ENCODE measurements around the gene CEP63. TPM values are rescaled to one million over a fixed set of nuclear protein-coding genes. Genes with fewer than 3 reads are reported as not detected.

CEP63 gene
- 10.2 TPM for total RNA-seq

GRCh38 chr3:134485718-134486576, at the start of gene CEP63, which contains the start of gene ANAPC13:
Gene CEP63 (plus strand): TSS chr3:134486057. CDS start chr3:134495321, 9,264 bp downstream.
Gene ANAPC13 (minus strand): TSS chr3:134485985. CDS start chr3:134482904, 3,081 bp downstream.
- peak within 1 kb of the TSS; percentile 92 for H3K4me3 ChIP-seq (ENCODE audit: low read length)
- no peaks in the 10 kb centered on the region for H3K27me3 ChIP-seq (ENCODE audit: insufficient read depth, low read length)
- peaks cover 42% of the 10 kb centered on the region for H3K4me1 ChIP-seq (ENCODE audit: insufficient read depth, low read length)
- no peaks in the 10 kb centered on the region for H3K9me3 ChIP-seq (ENCODE audit: low read depth, low read length)

DNA sequence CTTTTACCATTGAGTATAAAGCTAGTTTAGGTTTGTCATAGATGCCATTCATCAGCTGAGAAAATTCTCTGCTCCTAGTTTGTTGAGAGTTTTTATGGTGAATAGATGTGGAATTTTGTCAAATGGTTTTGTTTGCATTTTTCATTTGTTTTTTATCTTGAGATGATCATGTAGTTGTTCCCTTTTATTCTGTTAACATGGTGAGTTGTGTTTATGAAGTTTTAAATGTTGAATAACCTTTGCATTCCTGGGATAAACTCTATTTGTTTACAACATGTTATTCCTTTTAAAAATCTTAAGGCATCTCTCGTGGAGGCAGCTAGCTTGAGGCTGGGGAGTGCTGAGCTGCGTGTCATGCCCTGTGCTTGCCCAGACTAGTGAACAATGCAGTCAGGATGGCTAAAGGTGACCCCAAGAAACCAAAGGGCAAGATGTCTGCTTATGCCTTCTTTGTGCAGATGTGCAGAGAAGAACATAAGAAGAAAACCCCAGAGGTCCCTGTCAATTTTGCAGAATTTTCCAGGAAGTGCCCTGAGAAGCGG, 48.6 kb upstream of the CEP63 start:
- no peak overlapping the region for H3K4me3 ChIP-seq (ENCODE audit: low read length)
- H3K9me3 ChIP-seq (ENCODE audit: low read depth, low read length): no peaks in the 10 kb centered on the region
- no peaks in the 10 kb centered on the region for H3K4me1 ChIP-seq (ENCODE audit: insufficient read depth, low read length)
- peaks cover 3% of the 10 kb centered on the region for H3K27me3 ChIP-seq (ENCODE audit: insufficient read depth, low read length)

GRCh38 chr3:134441321-134441720, 44.5 kb upstream of the CEP63 start:
- Histone ChIP-seq H3K9me3 (ENCODE audit: low read depth, low read length) (peaks cover 16% of the 10 kb centered on the region), H3K4me1 (ENCODE audit: insufficient read depth, low read length) (no peaks in the 10 kb centered on the region), H3K4me3 (ENCODE audit: low read length) (no peak overlapping the region), H3K27me3 (ENCODE audit: insufficient read depth, low read length) (peaks cover 9% of the 10 kb centered on the region)

DNA sequence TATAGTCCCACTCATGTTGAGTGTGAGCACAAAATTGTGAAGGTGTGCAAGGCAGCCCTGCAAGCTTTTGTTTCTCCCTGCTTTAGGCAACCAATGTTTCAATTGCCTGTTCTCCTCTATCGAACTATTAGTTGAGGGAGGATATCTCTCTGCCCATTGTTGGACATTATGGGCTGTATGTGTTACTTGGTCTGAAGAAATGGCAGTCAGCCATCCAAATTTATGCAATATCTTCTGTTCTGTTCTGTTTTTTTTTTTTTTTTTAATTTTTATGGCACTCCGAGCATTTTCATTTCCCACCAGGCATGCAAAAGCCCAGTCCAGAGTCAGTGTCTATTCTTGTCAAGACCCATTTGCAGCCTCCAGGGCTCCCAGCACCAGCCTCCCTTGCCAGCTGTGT, 44.0 kb upstream of the CEP63 start:
- Histone ChIP-seq H3K9me3 (ENCODE audit: low read depth, low read length) (peaks cover 16% of the 10 kb centered on the region), H3K27me3 (ENCODE audit: insufficient read depth, low read length) (peaks cover 9% of the 10 kb centered on the region), H3K4me3 (ENCODE audit: low read length) (no peak overlapping the region), H3K4me1 (ENCODE audit: insufficient read depth, low read length) (no peaks in the 10 kb centered on the region)

DNA sequence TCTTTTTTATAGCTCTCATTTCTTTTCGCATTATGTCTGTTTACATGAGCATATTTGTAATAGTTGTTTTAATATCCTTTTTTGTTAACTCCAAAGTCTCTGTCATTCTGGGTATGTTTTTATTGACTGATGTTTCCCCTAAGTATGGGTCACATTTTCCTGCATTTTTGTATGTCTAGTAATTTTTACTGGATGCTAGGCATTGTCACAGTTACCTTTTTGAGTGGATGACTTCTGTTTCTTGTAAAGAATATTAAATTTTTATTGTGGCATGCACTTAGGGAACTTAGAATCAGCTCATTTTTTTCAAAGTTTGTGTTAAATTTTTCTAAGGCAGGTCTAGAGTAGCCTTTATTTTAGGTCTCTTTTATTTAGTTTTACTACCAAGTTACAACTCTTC, 40.8 kb upstream of the CEP63 start:
- Histone ChIP-seq H3K9me3 (ENCODE audit: low read depth, low read length) (peaks cover 16% of the 10 kb centered on the region), H3K4me1 (ENCODE audit: insufficient read depth, low read length) (no peaks in the 10 kb centered on the region), H3K27me3 (ENCODE audit: insufficient read depth, low read length) (peaks cover 9% of the 10 kb centered on the region), H3K4me3 (ENCODE audit: low read length) (no peak overlapping the region)

GRCh38 chr3:134445636-134446035, 40.2 kb upstream of the CEP63 start:
- Histone ChIP-seq H3K9me3 (ENCODE audit: low read depth, low read length) (peaks cover 16% of the 10 kb centered on the region), H3K4me1 (ENCODE audit: insufficient read depth, low read length) (no peaks in the 10 kb centered on the region), H3K27me3 (ENCODE audit: insufficient read depth, low read length) (peaks cover 9% of the 10 kb centered on the region), H3K4me3 (ENCODE audit: low read length) (no peak overlapping the region)

- peaks cover 9% of the 10 kb centered on the region for H3K27me3 ChIP-seq (ENCODE audit: insufficient read depth, low read length)
- no peak overlapping the region for H3K4me3 ChIP-seq (ENCODE audit: low read length)
- H3K9me3 ChIP-seq (ENCODE audit: low read depth, low read length): peaks cover 16% of the 10 kb centered on the region
- no peaks in the 10 kb centered on the region for H3K4me1 ChIP-seq (ENCODE audit: insufficient read depth, low read length)
Observed at GRCh38 chr3:134446800-134447199, 39.1 kb upstream of the CEP63 start.

GRCh38 chr3:134447351-134447750, 38.5 kb upstream of the CEP63 start:
- Histone ChIP-seq H3K4me3 (ENCODE audit: low read length) (no peak overlapping the region), H3K9me3 (ENCODE audit: low read depth, low read length) (peaks cover 16% of the 10 kb centered on the region), H3K4me1 (ENCODE audit: insufficient read depth, low read length) (no peaks in the 10 kb centered on the region)

GRCh38 chr3:134448664-134449063, 37.2 kb upstream of the CEP63 start:
- Histone ChIP-seq H3K27me3 (ENCODE audit: insufficient read depth, low read length) (peaks cover 9% of the 10 kb centered on the region), H3K9me3 (ENCODE audit: low read depth, low read length) (peaks cover 16% of the 10 kb centered on the region), H3K4me1 (ENCODE audit: insufficient read depth, low read length) (no peaks in the 10 kb centered on the region), H3K4me3 (ENCODE audit: low read length) (no peak overlapping the region)

More at GRCh38 chr3:134447351-134447750, 38.5 kb upstream of the CEP63 start:
- peaks cover 9% of the 10 kb centered on the region for H3K27me3 ChIP-seq (ENCODE audit: insufficient read depth, low read length)

GRCh38 chr3:134449277-134449676, 36.6 kb upstream of the CEP63 start:
- Histone ChIP-seq H3K9me3 (ENCODE audit: low read depth, low read length) (peaks cover 16% of the 10 kb centered on the region), H3K27me3 (ENCODE audit: insufficient read depth, low read length) (peaks cover 12% of the 10 kb centered on the region), H3K4me1 (ENCODE audit: insufficient read depth, low read length) (no peaks in the 10 kb centered on the region), H3K4me3 (ENCODE audit: low read length) (no peak overlapping the region)

DNA sequence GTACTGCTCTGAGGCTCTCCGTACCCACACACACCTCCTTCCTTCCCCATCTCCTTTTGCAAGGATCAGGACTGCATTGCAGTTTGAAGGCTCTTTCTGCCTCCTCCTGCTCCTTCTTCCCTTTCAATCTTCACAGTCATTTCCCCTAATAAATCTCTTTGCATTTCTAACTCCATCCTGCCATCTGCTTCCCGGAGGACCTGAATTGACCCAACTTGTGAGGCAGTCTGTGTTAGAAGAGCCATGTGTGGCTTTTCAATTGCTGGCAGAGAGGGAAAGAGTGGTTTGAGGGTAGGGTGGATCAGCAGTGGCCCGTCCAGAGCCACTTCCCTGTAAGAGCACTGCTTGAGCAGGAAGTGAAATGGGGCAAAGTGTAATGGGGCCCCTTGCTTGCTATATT, 35.9 kb upstream of the CEP63 start:
- H3K4me1 ChIP-seq (ENCODE audit: insufficient read depth, low read length): no peaks in the 10 kb centered on the region
- H3K27me3 ChIP-seq (ENCODE audit: insufficient read depth, low read length): peaks cover 9% of the 10 kb centered on the region
- no peak overlapping the region for H3K4me3 ChIP-seq (ENCODE audit: low read length)
- H3K9me3 ChIP-seq (ENCODE audit: low read depth, low read length): peaks cover 11% of the 10 kb centered on the region

DNA sequence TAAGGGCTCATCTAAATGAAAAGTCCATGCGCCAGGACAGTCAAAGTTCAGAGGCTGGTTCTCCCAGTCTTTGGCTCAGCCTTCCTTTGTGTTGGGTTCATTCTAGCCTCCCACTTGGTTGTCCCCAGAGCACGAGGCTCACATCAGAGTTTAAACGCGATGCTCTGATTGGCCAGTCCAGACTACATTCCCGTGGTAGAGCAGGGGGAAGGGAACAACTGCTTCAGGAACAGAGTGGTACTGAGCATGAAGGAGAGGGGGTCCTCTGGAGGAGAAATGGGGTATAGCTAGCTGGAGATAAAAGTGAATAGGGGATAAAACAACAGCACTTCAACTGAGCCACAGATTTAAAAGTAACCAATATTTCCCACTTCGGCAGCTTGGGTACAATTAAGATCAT, 32.2 kb upstream of the CEP63 start:
- Histone ChIP-seq H3K9me3 (ENCODE audit: low read depth, low read length) (no peaks in the 10 kb centered on the region), H3K4me3 (ENCODE audit: low read length) (no peak overlapping the region), H3K27me3 (ENCODE audit: insufficient read depth, low read length) (peaks cover 12% of the 10 kb centered on the region), H3K4me1 (ENCODE audit: insufficient read depth, low read length) (no peaks in the 10 kb centered on the region)

DNA sequence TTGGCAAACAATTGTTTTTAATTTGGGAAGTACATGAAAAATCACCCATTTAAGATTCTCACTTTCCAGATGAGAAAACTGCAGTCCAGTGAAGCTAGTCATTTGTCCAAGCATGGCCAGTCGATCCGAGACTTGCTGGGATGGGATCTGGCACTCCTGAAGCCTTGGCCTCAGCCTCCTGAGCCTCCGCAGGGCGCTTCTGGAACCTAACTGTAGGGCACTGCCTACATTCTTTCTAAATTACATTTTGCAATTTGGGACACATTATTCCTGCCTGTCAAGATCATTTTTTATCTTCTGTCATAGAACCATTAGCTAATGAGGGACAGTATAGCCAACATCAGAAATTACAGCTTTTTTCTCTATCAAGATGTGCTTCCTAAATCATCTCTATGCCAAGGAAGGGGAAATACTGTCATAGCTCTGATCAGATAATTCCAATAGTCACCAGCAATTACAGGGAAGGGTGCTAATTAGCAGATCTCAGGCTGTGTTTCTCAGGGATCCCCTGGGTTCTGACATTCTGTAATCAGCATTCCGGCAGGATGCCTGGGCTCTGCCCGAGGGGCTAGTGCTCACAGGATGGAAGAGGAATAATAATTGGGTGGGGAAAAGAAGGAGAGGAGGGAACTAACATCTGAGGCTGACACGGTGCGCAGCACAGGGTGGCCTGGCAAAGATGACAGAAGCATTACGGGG, 28.3 kb upstream of the CEP63 start:
- Histone ChIP-seq H3K27me3 (ENCODE audit: insufficient read depth, low read length) (peaks cover 13% of the 10 kb centered on the region), H3K4me3 (ENCODE audit: low read length) (no peak overlapping the region), H3K4me1 (ENCODE audit: insufficient read depth, low read length) (no peaks in the 10 kb centered on the region), H3K9me3 (ENCODE audit: low read depth, low read length) (no peaks in the 10 kb centered on the region)

DNA sequence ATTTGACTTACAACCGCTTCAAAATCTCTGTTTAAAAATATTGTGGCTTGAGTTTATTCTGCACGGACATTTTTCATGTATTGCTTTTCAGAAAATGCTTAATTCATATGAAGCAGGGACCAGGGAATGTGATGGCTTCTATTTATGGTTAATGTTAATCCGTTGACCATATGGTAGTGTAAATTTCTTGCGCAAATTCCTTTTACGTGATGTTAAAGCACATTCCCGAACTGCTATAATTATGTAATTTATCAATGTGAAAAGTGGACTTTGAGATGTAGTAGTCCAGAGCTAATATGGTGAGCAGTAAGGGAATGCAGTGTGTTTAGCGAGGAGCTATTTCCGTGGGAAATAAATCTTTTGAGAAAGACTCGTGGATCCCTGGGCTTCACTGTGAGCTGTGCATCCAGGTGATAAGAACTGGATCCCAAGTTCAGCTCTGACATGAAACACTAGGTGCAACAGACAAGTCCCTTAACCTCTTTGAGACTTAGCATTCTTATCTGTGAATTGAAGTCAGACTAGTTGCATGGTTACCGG, 27.4 kb upstream of the CEP63 start:
- Histone ChIP-seq H3K4me1 (ENCODE audit: insufficient read depth, low read length) (no peaks in the 10 kb centered on the region), H3K9me3 (ENCODE audit: low read depth, low read length) (no peaks in the 10 kb centered on the region), H3K4me3 (ENCODE audit: low read length) (no peak overlapping the region), H3K27me3 (ENCODE audit: insufficient read depth, low read length) (peaks cover 13% of the 10 kb centered on the region)

DNA sequence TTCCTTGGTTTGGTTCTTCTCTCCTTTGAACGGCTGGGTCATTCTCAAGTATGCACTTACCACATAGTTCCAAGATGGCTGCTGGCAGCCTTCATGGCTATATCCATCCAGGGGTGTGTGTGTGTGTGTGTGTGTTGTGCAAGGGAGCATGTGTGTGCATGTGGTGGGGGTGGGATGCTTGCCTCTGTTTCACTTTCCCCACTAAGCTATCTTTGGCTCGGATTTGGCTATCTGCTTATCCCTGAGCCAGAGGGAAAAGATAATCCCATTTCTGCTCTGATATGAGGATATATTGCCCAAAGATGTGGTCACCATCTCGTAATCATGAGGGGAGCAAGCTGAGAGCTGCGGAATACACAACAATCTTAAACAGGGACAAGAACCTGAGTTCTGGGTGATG, 26.3 kb upstream of the CEP63 start:
- no peaks in the 10 kb centered on the region for H3K4me1 ChIP-seq (ENCODE audit: insufficient read depth, low read length)
- no peaks in the 10 kb centered on the region for H3K9me3 ChIP-seq (ENCODE audit: low read depth, low read length)
- peaks cover 10% of the 10 kb centered on the region for H3K27me3 ChIP-seq (ENCODE audit: insufficient read depth, low read length)
- H3K4me3 ChIP-seq (ENCODE audit: low read length): no peak overlapping the region
